Endothelial cell of umbilical vein (primary cell): Measurements from ENCODE around the gene COL21A1. TPM values are rescaled to one million over a fixed set of nuclear protein-coding genes. Genes with fewer than 3 reads are reported as not detected.

Experiments
- BruUV-seq: library from RNA; stranded (reverse); fragments of 400-500 nt; replicated peaks from 2 replicates; lab custom pipeline; 2021; lab: Mats Ljungman, UMichigan
- CTCF ChIA-PET: fragments of 300-600, 350-600 bp; sonication (Branson Sonifier 250); formaldehyde crosslinking; loops from one replicate; lab custom pipeline; 2021; ENCODE audit warnings: antibody characterized with exemption, inconsistent platforms; lab: Charles Lee
- POLR2A ChIA-PET: fragments of 300-600, 350-600 bp; sonication (Branson Sonifier 250); formaldehyde crosslinking; loops from one replicate; lab custom pipeline; 2021; ENCODE audit warnings: antibody characterized with exemption, inconsistent platforms; lab: Charles Lee
- DNase-seq: peaks from one replicate; pipeline ENCODE4 v3.0.0-alpha.2; 2011; ENCODE audit warnings: low read depth, low spot score
- FAIRE-seq: peaks from 2 replicates; lab custom pipeline; 2011; peaks lifted over from hg19 to GRCh38; lab: Jason Lieb, UNC
- H2AFZ ChIP-seq: 2 replicates; pipeline ENCODE4 v1.6.0; 2012; ENCODE audit warnings: low read depth, low read length, control low read depth, inconsistent platforms
- H3K27ac ChIP-seq: 2 replicates; pipeline ENCODE4 v1.5.1; 2011; ENCODE audit warnings: low read depth, mild to moderate bottlenecking, control low read depth, low read length, moderate library complexity; ENCODE audit not compliant: insufficient read depth
- H3K27me3 ChIP-seq, 2 experiments: 2 replicates each; pipeline versions ENCODE4 v1.6.0 to v1.6.1; 2011; ENCODE audit warnings: low read length in 2 of 2, mixed read lengths in 1 of 2; ENCODE audit not compliant: control insufficient read depth in 2 of 2, insufficient read depth in 2 of 2
- H3K36me3 ChIP-seq, 2 experiments: 2 replicates in 1 of 2; 3 replicates in 1 of 2; pipeline ENCODE4 v1.5.1; 2011; ENCODE audit warnings: low read length in 2 of 2, mild to moderate bottlenecking in 1 of 2, moderate library complexity in 1 of 2; ENCODE audit not compliant: control insufficient read depth in 2 of 2, insufficient read depth in 2 of 2; ENCODE audit errors: extremely low read depth in 1 of 2
- H3K4me1 ChIP-seq: 3 replicates; pipeline ENCODE4 v1.5.1; 2011; ENCODE audit warnings: mild to moderate bottlenecking, low read length; ENCODE audit not compliant: control insufficient read depth, insufficient read depth; ENCODE audit errors: extremely low read depth
- H3K4me2 ChIP-seq: 2 replicates; pipeline ENCODE4 v1.6.1; 2011; ENCODE audit warnings: low read length, control low read depth, mixed read lengths; ENCODE audit not compliant: insufficient read depth
- H3K4me3 ChIP-seq, 3 experiments: fragments of 200-600 bp in 1 of 3; sonication (generic), shearing (Covaris generic) in 1 of 3; replicated peaks in 1 of 3; 2 replicates each; pipeline ENCODE4 v1.5.1; 2011 to 2016; ENCODE audit warnings: control low read depth in 3 of 3, low read length in 3 of 3, mild to moderate bottlenecking in 2 of 3, inconsistent platforms in 1 of 3, low read depth in 1 of 3, moderate library complexity in 1 of 3; ENCODE audit not compliant: insufficient read depth in 1 of 3
- H3K79me2 ChIP-seq: 2 replicates; pipeline ENCODE4 v1.6.0; 2012; ENCODE audit warnings: low read length, inconsistent platforms; ENCODE audit not compliant: control insufficient read depth, insufficient read depth
- H3K9ac ChIP-seq: replicated peaks from 2 replicates; pipeline ENCODE3; 2011; ENCODE audit warnings: low read length, control low read depth; ENCODE audit not compliant: insufficient read depth; ENCODE audit errors: extremely low read depth
- H3K9me1 ChIP-seq: replicated peaks from 3 replicates; pipeline ENCODE4 v1.6.0; 2011; ENCODE audit warnings: mild to moderate bottlenecking, low read length; ENCODE audit not compliant: control insufficient read depth, insufficient read depth; ENCODE audit errors: extremely low read depth
- H3K9me3 ChIP-seq: replicated peaks from 2 replicates; pipeline ENCODE4 v1.5.1; 2012; ENCODE audit warnings: low read length, inconsistent platforms; ENCODE audit not compliant: control insufficient read depth, insufficient read depth
- H4K20me1 ChIP-seq: replicated peaks from 2 replicates; pipeline ENCODE3; 2011; ENCODE audit warnings: mild to moderate bottlenecking, low read length; ENCODE audit not compliant: control insufficient read depth, insufficient read depth; ENCODE audit errors: extremely low read depth
- CTCF ChIP-seq, 2 donors: IDR thresholded peaks; 1 replicate in 1 of 2; 2 replicates in 1 of 2; pipeline ENCODE4 v1.5.1; 2011; ENCODE audit warnings: low read length in 2 of 2, mild to moderate bottlenecking in 2 of 2, moderate library complexity in 2 of 2, control low read depth in 1 of 2, inconsistent platforms in 1 of 2, low read depth in 1 of 2; ENCODE audit not compliant: insufficient read depth in 1 of 2; ENCODE audit errors: extremely low read depth in 1 of 2
- EZH2 ChIP-seq: IDR thresholded peaks from 2 replicates; pipeline ENCODE4 v1.6.1; 2012; ENCODE audit warnings: borderline replicate concordance, low read depth, mild to moderate bottlenecking, moderate library complexity, low read length, inconsistent platforms; ENCODE audit not compliant: severe bottlenecking
- FOS ChIP-seq: IDR thresholded peaks from 2 replicates; pipeline ENCODE4 v1.6.1; 2011; ENCODE audit warnings: mild to moderate bottlenecking, low read length, moderate library complexity, borderline replicate concordance; ENCODE audit not compliant: insufficient read depth
- GATA2 ChIP-seq: IDR thresholded peaks from 2 replicates; pipeline ENCODE4 v1.7.0; 2011; ENCODE audit warnings: low read depth, mild to moderate bottlenecking, moderate library complexity, mixed read lengths, low read length; ENCODE audit not compliant: insufficient read length, insufficient read depth
- JUN ChIP-seq: IDR thresholded peaks from 2 replicates; pipeline ENCODE4 v1.6.1; 2011; ENCODE audit warnings: borderline replicate concordance, low read depth; ENCODE audit not compliant: insufficient read length, insufficient read depth
- MYC ChIP-seq: IDR thresholded peaks from one replicate; pipeline ENCODE4 v1.6.1; 2011; ENCODE audit warnings: mild to moderate bottlenecking, low read depth, low read length
- POLR2A ChIP-seq: IDR thresholded peaks from 2 replicates; pipeline ENCODE4 v1.6.1; 2012; ENCODE audit warnings: low read depth, mild to moderate bottlenecking, control low read depth, low read length
- POLR2AphosphoS5 ChIP-seq: IDR thresholded peaks from 2 replicates; pipeline ENCODE4 v1.6.1; 2012; ENCODE audit warnings: low read depth, mild to moderate bottlenecking, control low read depth, low read length, moderate library complexity; ENCODE audit not compliant: insufficient read depth
- dilution Hi-C: fragments of 300-500 bp; cut with MboI; formaldehyde crosslinking; loops from one replicate; pipeline ENCODE4 v1.15.0; 2019; ENCODE audit warnings: low sequenced_read_pairs; ENCODE audit not compliant: extremely low pct_ligation_motif_present
- intact Hi-C: fragments of 100-400 bp; cut with micrococcal nuclease; formaldehyde crosslinking; loops from one replicate; pipeline ENCODE4 v1.10.0; 2022
- polyA plus RNA-seq, 4 experiments: library from polyadenylated mRNA; depleted of rRNA in 3 of 4; stranded (reverse) in 3 of 4; unstranded in 1 of 4; fragments of >200 nt; gene quantifications; 2 replicates each; pipeline versions ENCODE4 v1.2.1 to v1.2.3, GENCODE V29; 2011 to 2012; ENCODE audit warnings: missing spikeins in 1 of 4
- total RNA-seq: library from RNA; stranded (reverse); gene quantifications from 2 replicates; pipeline ENCODE4 v1.2.3, GENCODE V29; 2021
- TF ChIP-seq, protein P1 (sequence below): IDR thresholded peaks from 2 replicates; pipeline ENCODE4 v1.6.1; 2011; ENCODE audit not compliant: insufficient read depth, insufficient read length

COL21A1 gene
- total and polyA plus RNA-seq, 2 donors (not counting 3 experiments of a cell fraction or from before 2014, with no cell fraction given) = 0.22 to 1.4 TPM

DNA sequence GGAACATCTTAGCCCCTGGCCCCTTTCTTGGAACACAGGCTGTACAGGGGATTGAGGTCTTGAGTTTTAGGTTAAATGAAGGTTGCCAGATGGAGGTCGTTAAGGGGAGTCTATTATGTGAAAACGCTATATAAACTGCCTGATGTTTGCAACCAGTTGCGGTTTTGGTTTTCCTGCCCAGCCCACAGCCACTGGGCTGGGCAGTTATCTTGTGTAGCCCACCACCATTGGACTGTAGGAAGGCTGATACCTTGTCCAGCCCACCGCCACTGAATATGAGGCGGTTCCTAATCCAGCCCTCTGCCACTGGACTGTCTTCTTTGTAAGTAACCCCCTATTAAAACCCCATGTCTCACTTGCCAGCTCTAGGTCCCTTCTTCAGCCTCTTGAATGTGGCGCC lies 42.3 kb upstream of the COL21A1 start:
- TF ChIP-seq POLR2A (no peak), EZH2 (no peak), POLR2AphosphoS5 (no peak), MYC (no peak), GATA2 (no peak), JUN (no peak), CTCF (IDR thresholded peaks at IDR 0.05; ENCODE audit: extremely low read depth in 1 of 2, insufficient read depth in 1 of 2, low read depth in 1 of 2, low read length in 2 of 2) (no peak), FOS (no peak)
- TF ChIP-seq, protein P1, sequence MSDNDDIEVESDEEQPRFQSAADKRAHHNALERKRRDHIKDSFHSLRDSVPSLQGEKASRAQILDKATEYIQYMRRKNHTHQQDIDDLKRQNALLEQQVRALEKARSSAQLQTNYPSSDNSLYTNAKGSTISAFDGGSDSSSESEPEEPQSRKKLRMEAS = no peak
- H3K9ac ChIP-seq = no peak overlapping the region
- DNase-seq (no peak), FAIRE-seq (no peak)
- no TSS peak for BruUV-seq
- H3K27me3 ChIP-seq = no peaks in the 10 kb centered on the region
- H4K20me1 ChIP-seq = no peaks in the 10 kb centered on the region
- H3K36me3 ChIP-seq = no peaks in the 10 kb centered on the region
- intact Hi-C loops (loop anchor here (5.0 kb wide), 2 partner anchors 142 to 997 kb away; no protein-coding TSS in a partner anchor), dilution Hi-C loops (no loop called here)
- POLR2A ChIA-PET = no interaction called here
- no peaks in the 10 kb centered on the region for H3K9me1 ChIP-seq
- no peaks in the 10 kb centered on the region for H3K4me1 ChIP-seq
- H3K79me2 ChIP-seq = no peaks in the 10 kb centered on the region
- no peak overlapping the region for H3K4me3 ChIP-seq
- no peaks in the 10 kb centered on the region for H3K9me3 ChIP-seq
- no peak overlapping the region for H2AFZ ChIP-seq
- CTCF ChIA-PET = interaction anchor here (1.9 kb wide), 1 partner anchor 844 kb away, joined by 6 read pairs; no protein-coding TSS in a partner anchor
- no peak overlapping the region for H3K27ac ChIP-seq
- no peak overlapping the region for H3K4me2 ChIP-seq
